GM12878 (cell line): Measurements from ENCODE around the gene CDKN1B. TPM values are rescaled to one million over a fixed set of nuclear protein-coding genes. Genes with fewer than 3 reads are reported as not detected.

Source experiments
- ATF2 ChIP-seq: IDR thresholded peaks from 2 replicates; pipeline ENCODE4 v1.6.1; 2012; ENCODE audit warnings: low read length, inconsistent platforms
- CEBPZ ChIP-seq: fragments of 150-350 bp; IDR thresholded peaks from 2 replicates; pipeline ENCODE4 v1.6.1; 2016; ENCODE audit warnings: low read depth, low read length
- E2F4 ChIP-seq: IDR thresholded peaks from 2 replicates; pipeline ENCODE4 v1.6.1; 2012; ENCODE audit warnings: low read depth, low read length, improper control_type of control experiment
- GATAD2B ChIP-seq: fragments of 450-650 bp; conservative IDR thresholded peaks from 2 replicates; pipeline ENCODE4 v1.6.1; 2017; ENCODE audit warnings: low read depth, mild to moderate bottlenecking, moderate library complexity
- MEF2B ChIP-seq: fragments of 450-650 bp; IDR thresholded peaks from 2 replicates; pipeline ENCODE4 v1.6.1; 2018; ENCODE audit warnings: mild to moderate bottlenecking, moderate library complexity; ENCODE audit not compliant: partially characterized antibody, poor library complexity, severe bottlenecking
- NKRF ChIP-seq: fragments of 450-650 bp; conservative IDR thresholded peaks from 2 replicates; pipeline ENCODE4 v1.6.1; 2017; ENCODE audit warnings: mild to moderate bottlenecking, moderate library complexity
- RCOR1 ChIP-seq: conservative IDR thresholded peaks from 2 replicates; pipeline ENCODE4 v1.6.1; 2012; ENCODE audit warnings: low read depth, low read length, improper control_type of control experiment
- SMARCA5 ChIP-seq: fragments of 450-650 bp; IDR thresholded peaks from 2 replicates; pipeline ENCODE4 v1.6.1; 2017; ENCODE audit warnings: mild to moderate bottlenecking
- SREBF1 ChIP-seq: IDR thresholded peaks from 2 replicates; pipeline ENCODE4 v1.6.1; 2012; ENCODE audit warnings: mild to moderate bottlenecking, low read length
- SREBF2 ChIP-seq: IDR thresholded peaks from 2 replicates; pipeline ENCODE4 v1.6.1; 2012; ENCODE audit warnings: mild to moderate bottlenecking, low read length
- SRF ChIP-seq, 2 experiments: IDR thresholded peaks; 2 replicates each; pipeline ENCODE4 v1.6.1; 2011; ENCODE audit warnings: low read depth in 2 of 2, low read length in 2 of 2, mild to moderate bottlenecking in 1 of 2, moderate library complexity in 1 of 2
- STAT3 ChIP-seq: IDR thresholded peaks from 2 replicates; pipeline ENCODE4 v1.6.1; 2011; ENCODE audit warnings: low read depth, low read length, improper control_type of control experiment
- SUZ12 ChIP-seq: fragments of 200-600 bp; sonication (generic); IDR thresholded peaks from one replicate; pipeline ENCODE4 v1.6.1; 2018; ENCODE audit warnings: antibody characterized with exemption, mild to moderate bottlenecking; ENCODE audit not compliant: unreplicated experiment
- TAF1 ChIP-seq: IDR thresholded peaks from 2 replicates; pipeline ENCODE4 v1.6.1; 2011; ENCODE audit warnings: mild to moderate bottlenecking, low read depth, low read length, borderline replicate concordance
- TCF7 ChIP-seq: IDR thresholded peaks from 2 replicates; pipeline ENCODE4 v1.6.1; 2014; ENCODE audit warnings: antibody characterized with exemption, borderline replicate concordance
- WRNIP1 ChIP-seq: IDR thresholded peaks from 2 replicates; pipeline ENCODE4 v1.6.1; 2011; ENCODE audit warnings: low read depth, low read length, improper control_type of control experiment, borderline replicate concordance
- YBX1 ChIP-seq: fragments of 450-650 bp; IDR thresholded peaks from 2 replicates; pipeline ENCODE4 v1.6.1; 2016; ENCODE audit warnings: antibody characterized with exemption
- ZBTB33 ChIP-seq: fragments of 450-650 bp; IDR thresholded peaks from 2 replicates; pipeline ENCODE4 v1.6.1; 2017; ENCODE audit warnings: mild to moderate bottlenecking
- ZNF24 ChIP-seq: fragments of 450-650 bp; IDR thresholded peaks from 2 replicates; pipeline ENCODE4 v1.6.1; 2017; ENCODE audit warnings: antibody characterized with exemption, mild to moderate bottlenecking
- polyA plus RNA-seq, 11 experiments: library from polyadenylated mRNA; depleted of rRNA in 4 of 11; unstranded in 6 of 11; stranded (reverse) in 5 of 11; fragments of >200 nt; fragmentation: Nextera tagmentation in 4 of 11; fragmentation: Illumina TruSeq in 1 of 11; extraction: Ambion mirVana in 4 of 11; extraction: Trizol in 1 of 11; gene quantifications; 1 replicate in 1 of 11; 2 replicates in 10 of 11; pipeline versions ENCODE4 v1.2.1 to v1.2.3, GENCODE V29; 2011 to 2016; ENCODE audit warnings: inconsistent platforms in 2 of 11, missing spikeins in 2 of 11, low read depth in 1 of 11
- total RNA-seq, 4 experiments: library from RNA; depleted of rRNA in 3 of 4; stranded (reverse); fragments of >200 nt in 3 of 4; fragmentation: Illumina TruSeq in 1 of 4; extraction: Trizol in 1 of 4; gene quantifications; 2 replicates each; pipeline versions ENCODE4 v1.2.1 to v1.2.3, GENCODE V29; 2013 to 2021

CDKN1B gene
- total and polyA plus RNA-seq, 10 of the 15 experiments (the other 5 are each of a cell fraction or from before 2014, with no cell fraction given): 4.2 to 39.1 (median 23.1) TPM

- TF ChIP-seq GATAD2B (peak; percentile 67; the same call in 1 of the 2 replicates), SUZ12 (no peak), TCF7 (no peak), TAF1 (peak; percentile 81), WRNIP1 (peak; percentile 99), MEF2B (no peak), ZNF24 (0 out of 2 replicates have a peak, but pooled peaks have one; percentile 28), E2F4 (peak; percentile 78; the same call in 1 of the 2 replicates), YBX1 (no peak), ATF2 (peak; percentile 47; the same call in 1 of the 2 replicates), RCOR1 (0 out of 2 replicates have a peak, but pooled peaks have one; percentile 22), ZBTB33 (no peak), SREBF1 (no peak), STAT3 (no peak), CEBPZ (no peak), SREBF2 (peak; percentile 76), NKRF (peak; percentile 60), SMARCA5 (peak; percentile 89; the same call in 1 of the 2 replicates), SRF (IDR thresholded peaks at IDR 0.05; ENCODE audit: low read depth in 2 of 2, low read length in 2 of 2) (0 out of 4 replicates have a peak, but pooled peaks of 1 of the 2 experiments have one; percentile 11)
Measured at GRCh38 chr12:12725086-12725955, 8.2 kb downstream of the CDKN1B start (continued).
